DOHH2 (cell line): ENCODE data around the gene ANKRD2.

Experiments
- H3F3A ChIP-seq: fragments of 200-600 bp; sonication (generic), shearing (Covaris generic); 2 replicates; pipeline ENCODE4 v1.6.0; 2016; ENCODE audit warnings: antibody characterized with exemption, mild to moderate bottlenecking; ENCODE audit not compliant: control insufficient read depth, insufficient read depth
- H3K27ac ChIP-seq: fragments of 200-600 bp; sonication (generic); 2 replicates; pipeline ENCODE4 v1.5.1; 2014; ENCODE audit warnings: low read depth, mild to moderate bottlenecking, low read length, moderate library complexity
- H3K27me3 ChIP-seq: fragments of 200-600 bp; sonication (generic); 2 replicates; pipeline ENCODE4 v1.6.1; 2014; ENCODE audit warnings: mild to moderate bottlenecking, low read length, mixed read lengths; ENCODE audit not compliant: control insufficient read depth
- H3K36me3 ChIP-seq: fragments of 200-600 bp; sonication (generic); 2 replicates; pipeline ENCODE4 v1.6.1; 2014; ENCODE audit warnings: mild to moderate bottlenecking, low read length, moderate library complexity, mixed read lengths; ENCODE audit not compliant: control insufficient read depth
- H3K4me1 ChIP-seq: fragments of 200-600 bp; sonication (generic); 2 replicates; pipeline ENCODE4 v1.6.1; 2014; ENCODE audit warnings: mild to moderate bottlenecking, low read length, mixed read lengths; ENCODE audit not compliant: control insufficient read depth
- H3K4me2 ChIP-seq: fragments of 200-600 bp; sonication (generic); 2 replicates; pipeline ENCODE4 v1.6.0; 2014; ENCODE audit warnings: mild to moderate bottlenecking, low read length, moderate library complexity
- H3K4me3 ChIP-seq: fragments of 200-600 bp; sonication (generic); 2 replicates; pipeline ENCODE4 v1.5.1; 2014; ENCODE audit warnings: mild to moderate bottlenecking, low read length, mixed read lengths
- H3K79me2 ChIP-seq: fragments of 200-600 bp; sonication (generic); 2 replicates; pipeline ENCODE4 v1.6.1; 2014; ENCODE audit warnings: mild to moderate bottlenecking, low read length, mixed read lengths; ENCODE audit not compliant: control insufficient read depth
- H3K9me2 ChIP-seq: fragments of 200-600 bp; sonication (generic); replicated peaks from 2 replicates; pipeline ENCODE4 v1.6.1; 2014; ENCODE audit warnings: mild to moderate bottlenecking, low read length, mixed read lengths; ENCODE audit not compliant: control insufficient read depth
- H3K9me3 ChIP-seq: fragments of 200-600 bp; sonication (generic); 2 replicates; pipeline ENCODE4 v1.6.1; 2014; ENCODE audit warnings: antibody characterized with exemption, low read length, mixed read lengths; ENCODE audit not compliant: control insufficient read depth, insufficient read depth
- H4K20me1 ChIP-seq: fragments of 200-600 bp; sonication (generic); 2 replicates; pipeline ENCODE4 v1.6.0; 2014; ENCODE audit warnings: low read depth, mild to moderate bottlenecking, antibody characterized with exemption, low read length, moderate library complexity; ENCODE audit not compliant: control insufficient read depth, insufficient read depth
- CTCF ChIP-seq: fragments of 200-600 bp; sonication (generic); IDR thresholded peaks from one replicate; pipeline ENCODE4 v1.5.1; 2014; ENCODE audit warnings: antibody characterized with exemption, mild to moderate bottlenecking, low read depth, low read length; ENCODE audit not compliant: poor library complexity, severe bottlenecking
- EZH2phosphoT487 ChIP-seq: fragments of 200-600 bp; sonication (generic); IDR thresholded peaks from 2 replicates; pipeline ENCODE4 v1.6.1; 2017; ENCODE audit warnings: borderline replicate concordance, mild to moderate bottlenecking, antibody characterized with exemption, low read length, moderate library complexity, mixed read lengths

Gene ANKRD2

GRCh38 chr10:97589479-97589878, 16.9 kb downstream of the ANKRD2 start, which contains the start of gene C10orf62:
Gene C10orf62, plus strand, starts transcription at chr10:97589721. Its CDS starts 177 bp downstream, at chr10:97589898.
- Histone ChIP-seq H3K36me3 (no peaks in the 10 kb centered on the region), H3K79me2 (no peaks in the 10 kb centered on the region), H3F3A (no peaks in the 10 kb centered on the region), H3K4me2 (no peak within 1 kb of the TSS), H3K9me3 (no peaks in the 10 kb centered on the region), H3K27me3 (no peaks in the 10 kb centered on the region), H3K4me3 (no peak within 1 kb of the TSS), H3K4me1 (peaks cover 9% of the 10 kb centered on the region; the same call in 1 of the 2 replicates), H3K27ac (no peak within 1 kb of the TSS), H4K20me1 (no peaks in the 10 kb centered on the region), H3K9me2 (no peaks in the 10 kb centered on the region)
- TF ChIP-seq CTCF (no peak), EZH2phosphoT487 (no peak)

- Histone ChIP-seq H3K27ac (no peak overlapping the region), H4K20me1 (no peaks in the 10 kb centered on the region), H3K79me2 (no peaks in the 10 kb centered on the region), H3K9me2 (no peaks in the 10 kb centered on the region), H3K27me3 (no peaks in the 10 kb centered on the region), H3K4me3 (no peak overlapping the region), H3K9me3 (no peaks in the 10 kb centered on the region), H3K4me2 (no peak overlapping the region), H3K36me3 (no peaks in the 10 kb centered on the region), H3K4me1 (peaks cover 9% of the 10 kb centered on the region; the same call in 1 of the 2 replicates), H3F3A (no peaks in the 10 kb centered on the region)
- TF ChIP-seq CTCF (no peak), EZH2phosphoT487 (no peak)
These were observed 17.6 kb downstream of the ANKRD2 start for GRCh38 chr10:97590082-97590747.

GRCh38 chr10:97590748-97591495, 18.3 kb downstream of the ANKRD2 start:
- no peaks in the 10 kb centered on the region for H3K9me2 ChIP-seq
- peaks cover 9% of the 10 kb centered on the region; the same call in 1 of the 2 replicates for H3K4me1 ChIP-seq
- no peaks in the 10 kb centered on the region for H3F3A ChIP-seq
- TF ChIP-seq EZH2phosphoT487 = no peak
- TF ChIP-seq CTCF = no peak
- no peaks in the 10 kb centered on the region for H3K36me3 ChIP-seq
- no peak overlapping the region for H3K4me2 ChIP-seq
- no peaks in the 10 kb centered on the region for H3K27me3 ChIP-seq
- no peak overlapping the region for H3K27ac ChIP-seq
- no peaks in the 10 kb centered on the region for H3K79me2 ChIP-seq
- H3K4me3 ChIP-seq = no peak overlapping the region
- no peaks in the 10 kb centered on the region for H4K20me1 ChIP-seq
- no peaks in the 10 kb centered on the region for H3K9me3 ChIP-seq
